WTC11 (cell line): ENCODE results near the gene CLOCK. TPM values are rescaled to one million over a fixed set of nuclear protein-coding genes. Genes with fewer than 3 reads are reported as not detected.

ENCODE experiments used
- ATAC-seq: fragments of 200-7000 bp; cut with Tn5 transposase; 2 replicates; pipeline ENCODE4 v1.10.0; 2021; ENCODE audit warnings: mild to moderate bottlenecking, moderate library complexity
- CTCF ChIA-PET: fragments of 300-600 bp; sonication (Branson Sonifier 250); formaldehyde crosslinking; loops from one replicate; lab custom pipeline; 2021; ENCODE audit warnings: antibody characterized with exemption; lab: Charles Lee
- POLR2A ChIA-PET: fragments of 350-600 bp; sonication (Branson Sonifier 250); formaldehyde crosslinking; loops from one replicate; lab custom pipeline; 2021; ENCODE audit warnings: antibody characterized with exemption; lab: Charles Lee
- DNase-seq: peaks from one replicate; pipeline ENCODE4 v3.0.0; 2021; ENCODE audit warnings: low spot score
- H3K27ac Mint-ChIP-seq: 2 replicates; pipeline ENCODE4 v1.8.0; 2021; ENCODE audit warnings: mixed read lengths
- H3K27me3 Mint-ChIP-seq: 2 replicates; pipeline ENCODE4 v1.8.0; 2021; ENCODE audit warnings: low read depth, mild to moderate bottlenecking, moderate library complexity, mixed read lengths
- H3K36me3 Mint-ChIP-seq: 2 replicates; pipeline ENCODE4 v1.8.0; 2021; ENCODE audit warnings: mixed read lengths
- H3K4me1 Mint-ChIP-seq: 2 replicates; pipeline ENCODE4 v1.8.0; 2022; ENCODE audit warnings: mixed read lengths
- H3K4me3 Mint-ChIP-seq: 2 replicates; pipeline ENCODE4 v1.8.0; 2021; ENCODE audit warnings: mild to moderate bottlenecking, moderate library complexity, mixed read lengths
- H3K9me3 Mint-ChIP-seq: 2 replicates; pipeline ENCODE4 v1.8.0; 2021; ENCODE audit warnings: mixed read lengths
- ELF4 ChIP-seq: sonication (generic); formaldehyde crosslinking; IDR thresholded peaks from 2 replicates; pipeline ENCODE4 v1.8.1; 2022; ENCODE audit warnings: low read depth, mild to moderate bottlenecking, moderate library complexity, missing genetic modification reagents
- ESRRA ChIP-seq: sonication (generic); formaldehyde crosslinking; IDR thresholded peaks from 2 replicates; pipeline ENCODE4 v1.8.1; 2022; ENCODE audit warnings: mild to moderate bottlenecking, missing genetic modification reagents, borderline replicate concordance
- TCF7 ChIP-seq: sonication (generic); formaldehyde crosslinking; IDR thresholded peaks from 2 replicates; pipeline ENCODE4 v1.8.0; 2022; ENCODE audit warnings: mild to moderate bottlenecking, low read depth, missing genetic modification reagents, moderate library complexity
- ZNF281 ChIP-seq: sonication (generic); formaldehyde crosslinking; IDR thresholded peaks from 2 replicates; pipeline ENCODE4 v1.8.0; 2023; ENCODE audit warnings: mild to moderate bottlenecking, missing genetic modification reagents
- ZSCAN18 ChIP-seq: fragments of 250-450 bp; sonication (Bioruptor Pico); IDR thresholded peaks from 2 replicates; pipeline ENCODE4 v2.1.2; 2022; ENCODE audit warnings: mild to moderate bottlenecking, moderate library complexity
- total RNA-seq: library from RNA; stranded (reverse); gene quantifications from 3 replicates; pipeline ENCODE4 v1.2.3, GENCODE V29; 2021
- TF ChIP-seq, protein P1 (sequence below): sonication (generic); formaldehyde crosslinking; IDR thresholded peaks from 2 replicates; pipeline ENCODE4 v1.8.0; 2023; ENCODE audit warnings: missing genetic modification reagents, mild to moderate bottlenecking, borderline replicate concordance
- TF ChIP-seq, protein P2 (sequence below): fragments of 250-450 bp; sonication (Bioruptor Pico); conservative IDR thresholded peaks from 2 replicates; pipeline ENCODE4 v1.9.0; 2021; ENCODE audit warnings: mild to moderate bottlenecking
- TF ChIP-seq, protein P3 (sequence below): sonication (generic); formaldehyde crosslinking; conservative IDR thresholded peaks from 2 replicates; pipeline ENCODE4 v1.8.1; 2023; ENCODE audit warnings: mild to moderate bottlenecking, low read depth, missing genetic modification reagents, moderate library complexity

CLOCK gene
- total RNA-seq, 1 experiment from 2014 or later: 18.6 TPM

GRCh38 chr4:55398461-55398860 lies 148.2 kb downstream of the CLOCK start:
- ChIA-PET POLR2A (interaction anchor here (0.7 kb wide), 1 partner anchor 45 kb away, joined by 6 read pairs; no protein-coding TSS in a partner anchor), CTCF (interaction anchor here (1.0 to 1.8 kb wide), 3 partner anchors 53 to 551 kb away, joined by 4 to 6 read pairs (median 5); partner anchors contain the start of gene SRD5A3)
- Mint-ChIP-seq H3K4me1 (peaks cover 35% of the 10 kb centered on the region), H3K27me3 (peaks cover 2% of the 10 kb centered on the region; the same call in 1 of the 2 replicates), H3K36me3 (peaks cover 32% of the 10 kb centered on the region), H3K27ac (peak overlapping the region; percentile 81; the same call in 1 of the 2 replicates), H3K9me3 (no peaks in the 10 kb centered on the region), H3K4me3 (peak overlapping the region; percentile 91)
- DNase-seq (no peak), ATAC-seq (no peak)
- TF ChIP-seq, protein P1, sequence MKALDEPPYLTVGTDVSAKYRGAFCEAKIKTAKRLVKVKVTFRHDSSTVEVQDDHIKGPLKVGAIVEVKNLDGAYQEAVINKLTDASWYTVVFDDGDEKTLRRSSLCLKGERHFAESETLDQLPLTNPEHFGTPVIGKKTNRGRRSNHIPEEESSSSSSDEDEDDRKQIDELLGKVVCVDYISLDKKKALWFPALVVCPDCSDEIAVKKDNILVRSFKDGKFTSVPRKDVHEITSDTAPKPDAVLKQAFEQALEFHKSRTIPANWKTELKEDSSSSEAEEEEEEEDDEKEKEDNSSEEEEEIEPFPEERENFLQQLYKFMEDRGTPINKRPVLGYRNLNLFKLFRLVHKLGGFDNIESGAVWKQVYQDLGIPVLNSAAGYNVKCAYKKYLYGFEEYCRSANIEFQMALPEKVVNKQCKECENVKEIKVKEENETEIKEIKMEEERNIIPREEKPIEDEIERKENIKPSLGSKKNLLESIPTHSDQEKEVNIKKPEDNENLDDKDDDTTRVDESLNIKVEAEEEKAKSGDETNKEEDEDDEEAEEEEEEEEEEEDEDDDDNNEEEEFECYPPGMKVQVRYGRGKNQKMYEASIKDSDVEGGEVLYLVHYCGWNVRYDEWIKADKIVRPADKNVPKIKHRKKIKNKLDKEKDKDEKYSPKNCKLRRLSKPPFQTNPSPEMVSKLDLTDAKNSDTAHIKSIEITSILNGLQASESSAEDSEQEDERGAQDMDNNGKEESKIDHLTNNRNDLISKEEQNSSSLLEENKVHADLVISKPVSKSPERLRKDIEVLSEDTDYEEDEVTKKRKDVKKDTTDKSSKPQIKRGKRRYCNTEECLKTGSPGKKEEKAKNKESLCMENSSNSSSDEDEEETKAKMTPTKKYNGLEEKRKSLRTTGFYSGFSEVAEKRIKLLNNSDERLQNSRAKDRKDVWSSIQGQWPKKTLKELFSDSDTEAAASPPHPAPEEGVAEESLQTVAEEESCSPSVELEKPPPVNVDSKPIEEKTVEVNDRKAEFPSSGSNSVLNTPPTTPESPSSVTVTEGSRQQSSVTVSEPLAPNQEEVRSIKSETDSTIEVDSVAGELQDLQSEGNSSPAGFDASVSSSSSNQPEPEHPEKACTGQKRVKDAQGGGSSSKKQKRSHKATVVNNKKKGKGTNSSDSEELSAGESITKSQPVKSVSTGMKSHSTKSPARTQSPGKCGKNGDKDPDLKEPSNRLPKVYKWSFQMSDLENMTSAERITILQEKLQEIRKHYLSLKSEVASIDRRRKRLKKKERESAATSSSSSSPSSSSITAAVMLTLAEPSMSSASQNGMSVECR: no peak
- TF ChIP-seq, protein P2, sequence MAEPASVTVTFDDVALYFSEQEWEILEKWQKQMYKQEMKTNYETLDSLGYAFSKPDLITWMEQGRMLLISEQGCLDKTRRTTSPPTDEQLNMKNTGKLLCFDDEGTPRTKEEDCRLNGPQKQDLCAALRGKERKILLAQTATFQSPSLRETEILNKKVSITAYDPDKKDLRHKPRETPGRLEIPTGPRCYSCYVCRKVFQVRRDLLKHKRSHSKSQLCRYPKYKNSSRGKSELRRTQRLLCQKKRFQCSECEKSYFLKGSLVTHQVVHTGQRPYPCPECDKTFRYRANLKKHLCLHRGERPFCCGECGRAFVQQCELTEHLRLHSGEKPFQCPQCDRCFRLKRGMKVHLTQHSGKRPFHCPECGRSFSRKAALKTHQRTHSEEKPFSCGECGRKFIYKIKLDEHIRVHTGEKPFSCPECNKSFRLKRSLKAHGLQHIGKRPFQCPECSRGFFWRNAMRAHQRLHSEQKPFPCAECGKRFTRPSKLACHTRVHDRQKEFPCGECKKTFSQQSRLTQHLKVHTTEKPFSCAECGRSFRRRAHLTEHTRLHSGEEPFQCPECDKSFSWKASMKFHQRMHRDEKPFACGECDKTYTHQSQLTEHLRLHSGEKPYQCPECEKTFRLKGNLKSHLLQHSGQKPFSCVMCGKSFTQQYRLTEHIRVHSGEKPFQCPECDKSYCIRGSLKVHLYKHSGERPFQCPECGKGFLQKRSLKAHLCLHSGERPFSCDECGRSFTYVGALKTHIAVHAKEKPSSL (CRISPR knock-in tag): no peak
- no peak for TF ChIP-seq ELF4 (CRISPR knock-in tag)
- no peak for TF ChIP-seq ESRRA (CRISPR knock-in tag)
- TF ChIP-seq, protein P3, sequence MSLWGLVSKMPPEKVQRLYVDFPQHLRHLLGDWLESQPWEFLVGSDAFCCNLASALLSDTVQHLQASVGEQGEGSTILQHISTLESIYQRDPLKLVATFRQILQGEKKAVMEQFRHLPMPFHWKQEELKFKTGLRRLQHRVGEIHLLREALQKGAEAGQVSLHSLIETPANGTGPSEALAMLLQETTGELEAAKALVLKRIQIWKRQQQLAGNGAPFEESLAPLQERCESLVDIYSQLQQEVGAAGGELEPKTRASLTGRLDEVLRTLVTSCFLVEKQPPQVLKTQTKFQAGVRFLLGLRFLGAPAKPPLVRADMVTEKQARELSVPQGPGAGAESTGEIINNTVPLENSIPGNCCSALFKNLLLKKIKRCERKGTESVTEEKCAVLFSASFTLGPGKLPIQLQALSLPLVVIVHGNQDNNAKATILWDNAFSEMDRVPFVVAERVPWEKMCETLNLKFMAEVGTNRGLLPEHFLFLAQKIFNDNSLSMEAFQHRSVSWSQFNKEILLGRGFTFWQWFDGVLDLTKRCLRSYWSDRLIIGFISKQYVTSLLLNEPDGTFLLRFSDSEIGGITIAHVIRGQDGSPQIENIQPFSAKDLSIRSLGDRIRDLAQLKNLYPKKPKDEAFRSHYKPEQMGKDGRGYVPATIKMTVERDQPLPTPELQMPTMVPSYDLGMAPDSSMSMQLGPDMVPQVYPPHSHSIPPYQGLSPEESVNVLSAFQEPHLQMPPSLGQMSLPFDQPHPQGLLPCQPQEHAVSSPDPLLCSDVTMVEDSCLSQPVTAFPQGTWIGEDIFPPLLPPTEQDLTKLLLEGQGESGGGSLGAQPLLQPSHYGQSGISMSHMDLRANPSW (CRISPR knock-in tag): no peak
- TF ChIP-seq TCF7 (CRISPR knock-in tag): no peak
- no peak for TF ChIP-seq ZNF281 (CRISPR knock-in tag)
- no peak for TF ChIP-seq ZSCAN18 (CRISPR knock-in tag)
